Keratinocyte (primary cell): Measurements from ENCODE around the gene AK1. TPM values are rescaled to one million over a fixed set of nuclear protein-coding genes. Genes with fewer than 3 reads are reported as not detected.

Source experiments
- DNase-seq: peaks from one replicate; pipeline ENCODE4 v3.0.0-alpha.2; 2011; ENCODE audit warnings: low read depth, missing footprints, low spot score
- FAIRE-seq: peaks from 2 replicates; lab custom pipeline; 2011; peaks lifted over from hg19 to GRCh38; lab: Jason Lieb, UNC
- H2AFZ ChIP-seq: 2 replicates; pipeline ENCODE4 v1.6.0; 2012; ENCODE audit warnings: low read length, control low read depth, inconsistent platforms; ENCODE audit not compliant: control insufficient read depth
- H3K27ac ChIP-seq: 2 replicates; pipeline ENCODE4 v1.5.1; 2011; ENCODE audit warnings: low read length; ENCODE audit not compliant: control insufficient read depth, insufficient read depth
- H3K27me3 ChIP-seq: 3 replicates; pipeline ENCODE4 v1.6.0; 2011; ENCODE audit warnings: low read length; ENCODE audit not compliant: control insufficient read depth, insufficient read depth; ENCODE audit errors: extremely low read depth
- H3K36me3 ChIP-seq, 2 experiments: 2 replicates in 1 of 2; 3 replicates in 1 of 2; pipeline ENCODE4 v1.5.1; 2011; ENCODE audit warnings: low read length in 2 of 2, mild to moderate bottlenecking in 1 of 2; ENCODE audit not compliant: control insufficient read depth in 2 of 2, insufficient read depth in 2 of 2; ENCODE audit errors: extremely low read depth in 1 of 2
- H3K4me1 ChIP-seq: 3 replicates; pipeline ENCODE4 v1.5.1; 2011; ENCODE audit warnings: low read length; ENCODE audit not compliant: control insufficient read depth, insufficient read depth; ENCODE audit errors: extremely low read depth
- H3K4me2 ChIP-seq: 3 replicates; pipeline ENCODE4 v1.6.0; 2011; ENCODE audit warnings: low read depth, low read length; ENCODE audit not compliant: control insufficient read depth, insufficient read depth; ENCODE audit errors: extremely low read depth
- H3K4me3 ChIP-seq, 3 experiments: fragments of 200-600 bp in 1 of 3; sonication (generic) in 1 of 3; 2 replicates in 2 of 3; 3 replicates in 1 of 3; pipeline ENCODE4 v1.5.1; 2011 to 2016; ENCODE audit warnings: low read length in 3 of 3, mild to moderate bottlenecking in 3 of 3, control low read depth in 2 of 3, inconsistent platforms in 1 of 3, low read depth in 1 of 3, mixed read lengths in 1 of 3, mixed run types in 1 of 3, moderate library complexity in 1 of 3; ENCODE audit not compliant: control insufficient read depth in 2 of 3, insufficient read depth in 2 of 3; ENCODE audit errors: extremely low read depth in 1 of 3
- H3K79me2 ChIP-seq: 2 replicates; pipeline ENCODE4 v1.6.0; 2012; ENCODE audit warnings: low read length; ENCODE audit not compliant: control insufficient read depth, insufficient read depth
- H3K9ac ChIP-seq: 3 replicates; pipeline ENCODE4 v1.6.0; 2011; ENCODE audit warnings: low read length; ENCODE audit not compliant: control insufficient read depth, insufficient read depth; ENCODE audit errors: extremely low read depth
- H3K9me1 ChIP-seq: 3 replicates; pipeline ENCODE4 v1.6.0; 2011; ENCODE audit warnings: low read length; ENCODE audit not compliant: control insufficient read depth, insufficient read depth; ENCODE audit errors: extremely low read depth
- H3K9me3 ChIP-seq: 2 replicates; pipeline ENCODE4 v1.5.1; 2012; ENCODE audit warnings: low read depth, low read length; ENCODE audit not compliant: control insufficient read depth
- H4K20me1 ChIP-seq: 3 replicates; pipeline ENCODE4 v1.6.0; 2011; ENCODE audit warnings: low read length; ENCODE audit not compliant: control insufficient read depth, insufficient read depth; ENCODE audit errors: extremely low read depth
- CTCF ChIP-seq, 3 experiments: IDR thresholded peaks in 1 of 3; conservative IDR thresholded peaks in 1 of 3; optimal IDR thresholded peaks in 1 of 3; 2 replicates in 2 of 3; 3 replicates in 1 of 3; pipeline versions ENCODE3 to v1.5.1; 2011; ENCODE audit warnings: low read length in 3 of 3, mild to moderate bottlenecking in 3 of 3, moderate library complexity in 2 of 3, control low read depth in 1 of 3, inconsistent platforms in 1 of 3; ENCODE audit not compliant: insufficient read depth in 2 of 3; ENCODE audit errors: extremely low read depth in 1 of 3
- EZH2 ChIP-seq: IDR thresholded peaks from one replicate; pipeline ENCODE4 v1.6.1; 2012; ENCODE audit warnings: inconsistent platforms, mild to moderate bottlenecking, low read length, moderate library complexity
- dilution Hi-C: fragments of 300-500 bp; cut with MboI; formaldehyde crosslinking; loops from one replicate; pipeline ENCODE4 v1.7.0; 2020; ENCODE audit warnings: low sequenced_read_pairs; ENCODE audit not compliant: extremely low pct_ligation_motif_present
- polyA plus RNA-seq, 5 experiments: library from polyadenylated mRNA; depleted of rRNA in 3 of 5; stranded (reverse) in 3 of 5; stranded (forward) in 1 of 5; unstranded in 1 of 5; fragments of >200 nt; gene quantifications; 1 replicate in 1 of 5; 2 replicates in 3 of 5; 3 replicates in 1 of 5; pipeline versions ENCODE4 v1.2.1 to v1.2.3, GENCODE V29; 2011 to 2012; ENCODE audit warnings: missing spikeins in 2 of 5, low read depth in 1 of 5, low replicate concordance in 1 of 5

AK1 gene
- polyA plus RNA-seq, 1 donor (not counting 4 experiments of a cell fraction or from before 2014, with no cell fraction given) = 40.2 TPM

- no peak overlapping the region for H2AFZ ChIP-seq
- dilution Hi-C loops = no loop called here
- H3K4me3 ChIP-seq = no peak overlapping the region
- no peak overlapping the region for H3K9ac ChIP-seq
- H3K27ac ChIP-seq = no peak overlapping the region
- H3K36me3 ChIP-seq = no peaks in the 10 kb centered on the region
- no peak overlapping the region for H3K4me2 ChIP-seq
- no peak for DNase-seq
- H3K9me3 ChIP-seq = no peaks in the 10 kb centered on the region
- TF ChIP-seq EZH2 (no peak), CTCF (optimal IDR thresholded peaks at IDR 0.05 in 1 of 3, IDR thresholded peaks at IDR 0.05 in 1 of 3, conservative IDR thresholded peaks at IDR 0.05 in 1 of 3; ENCODE audit: extremely low read depth in 1 of 3, insufficient read depth in 2 of 3, low read length in 3 of 3) (no peak)
- no peaks in the 10 kb centered on the region for H3K79me2 ChIP-seq
- no peaks in the 10 kb centered on the region for H4K20me1 ChIP-seq
- FAIRE-seq = no peak
- no peaks in the 10 kb centered on the region for H3K4me1 ChIP-seq
- H3K27me3 ChIP-seq = peaks cover 4% of the 10 kb centered on the region
- H3K9me1 ChIP-seq = no peaks in the 10 kb centered on the region
Measured at GRCh38 chr9:127854960-127855359, 22.5 kb downstream of the AK1 start.

- no peak for DNase-seq
- no peak for FAIRE-seq
- Histone ChIP-seq H3K4me3 (no peak within 1 kb of the TSS), H3K9me1 (no peaks in the 10 kb centered on the region), H3K27ac (no peak within 1 kb of the TSS), H3K9me3 (peaks cover 7% of the 10 kb centered on the region), H3K27me3 (peaks cover 4% of the 10 kb centered on the region), H4K20me1 (no peaks in the 10 kb centered on the region), H3K4me1 (no peaks in the 10 kb centered on the region), H2AFZ (no peak within 1 kb of the TSS), H3K79me2 (no peaks in the 10 kb centered on the region), H3K9ac (no peak within 1 kb of the TSS), H3K36me3 (no peaks in the 10 kb centered on the region), H3K4me2 (no peak within 1 kb of the TSS)
- dilution Hi-C loops = no loop called here
- TF ChIP-seq EZH2 = no peak
- TF ChIP-seq CTCF (optimal IDR thresholded peaks at IDR 0.05 in 1 of 3, IDR thresholded peaks at IDR 0.05 in 1 of 3, conservative IDR thresholded peaks at IDR 0.05 in 1 of 3; ENCODE audit: extremely low read depth in 1 of 3, insufficient read depth in 2 of 3, low read length in 3 of 3) = no peak
Measured at GRCh38 chr9:127854184-127854806, 23.2 kb downstream of the AK1 start, which contains the start of gene ENG. TSS of gene ENG (minus strand) at chr9:127854658. CDS start at chr9:127854355, 303 bp downstream.
